ENCODE results near the gene CLPTM1. TPM values are rescaled to one million over a fixed set of nuclear protein-coding genes. Genes with fewer than 3 reads are reported as not detected.
A peak's percentile ranks its signal among the peaks of the same experiment; 100 is the strongest.
"Not testable (repeated sequence)": the region's sequence is repeated elsewhere in the genome, so short reads cannot be mapped to it uniquely, and the experiment has no call there.

Gene CLPTM1
- total RNA-seq = 73.2 and 91.7 TPM in 2 replicates
- polyA plus RNA-seq (2012) = 117 TPM

GRCh38 chr19:44954649-44955504 is at the start of gene CLPTM1:
CLPTM1 (plus strand) TSS chr19:44955380; CDS start chr19:44955396, 16 bp downstream.
- DNase-seq (ENCODE audit: low read depth) = peak; percentile 97

GRCh38 chr19:44905437-44906160 is 49.6 kb upstream of the CLPTM1 start, which contains the start of gene APOE:
APOE (plus strand) TSS chr19:44905796; CDS start chr19:44906625, 829 bp downstream.
- DNase-seq (ENCODE audit: low read depth) = peak; percentile 62

- DNase-seq (ENCODE audit: low read depth) = no peak
These were observed 47.6 kb upstream of the CLPTM1 start for GRCh38 chr19:44907613-44908012.

- no peak for DNase-seq (ENCODE audit: low read depth)
These were observed 46.9 kb upstream of the CLPTM1 start for GRCh38 chr19:44908074-44908835.

- no peak for DNase-seq (ENCODE audit: low read depth)
These were observed 46.3 kb upstream of the CLPTM1 start for GRCh38 chr19:44908836-44909261.

- no peak for DNase-seq (ENCODE audit: low read depth)
These were observed 45.4 kb upstream of the CLPTM1 start for GRCh38 chr19:44909775-44910174.

GRCh38 chr19:44911896-44912295 is 43.3 kb upstream of the CLPTM1 start:
- DNase-seq (ENCODE audit: low read depth) = not testable (repeated sequence)

GRCh38 chr19:44912854-44913253 is 42.3 kb upstream of the CLPTM1 start:
- peak; percentile 90 for DNase-seq (ENCODE audit: low read depth)

GRCh38 chr19:44913512-44914432 is 41.4 kb upstream of the CLPTM1 start:
- not testable (repeated sequence) for DNase-seq (ENCODE audit: low read depth)

GRCh38 chr19:44914433-44915206 is 40.6 kb upstream of the CLPTM1 start, which contains the start of gene APOC1:
APOC1 (plus strand) TSS chr19:44914608; CDS start chr19:44914892, 284 bp downstream.
- peak; percentile 90 for DNase-seq (ENCODE audit: low read depth)

GRCh38 chr19:44924243-44924725 is 30.9 kb upstream of the CLPTM1 start:
- peak; percentile 64 for DNase-seq (ENCODE audit: low read depth)

- DNase-seq (ENCODE audit: low read depth) = peak; percentile 98
These were observed 29.9 kb upstream of the CLPTM1 start for GRCh38 chr19:44925114-44925891.

GRCh38 chr19:44926245-44927077 is 28.7 kb upstream of the CLPTM1 start:
- DNase-seq (ENCODE audit: low read depth) = not testable (repeated sequence)

- peak; percentile 87 for DNase-seq (ENCODE audit: low read depth)
These were observed 27.4 kb upstream of the CLPTM1 start for GRCh38 chr19:44927746-44928145.

GRCh38 chr19:44930088-44930487 is 25.1 kb upstream of the CLPTM1 start:
- DNase-seq (ENCODE audit: low read depth) = no peak

GRCh38 chr19:44931541-44931940 is 23.6 kb upstream of the CLPTM1 start:
- no peak for DNase-seq (ENCODE audit: low read depth)

GRCh38 chr19:44939668-44940067 is 15.5 kb upstream of the CLPTM1 start:
- DNase-seq (ENCODE audit: low read depth) = no peak

Measured in myocyte (in vitro differentiated cells).